ENCODE data around the gene ISYNA1. TPM values are rescaled to one million over a fixed set of nuclear protein-coding genes. Genes with fewer than 3 reads are reported as not detected.

ISYNA1 gene
- total and polyA plus RNA-seq, 12 donors, result 12.6 to 137 (median 20.5) TPM

DNA sequence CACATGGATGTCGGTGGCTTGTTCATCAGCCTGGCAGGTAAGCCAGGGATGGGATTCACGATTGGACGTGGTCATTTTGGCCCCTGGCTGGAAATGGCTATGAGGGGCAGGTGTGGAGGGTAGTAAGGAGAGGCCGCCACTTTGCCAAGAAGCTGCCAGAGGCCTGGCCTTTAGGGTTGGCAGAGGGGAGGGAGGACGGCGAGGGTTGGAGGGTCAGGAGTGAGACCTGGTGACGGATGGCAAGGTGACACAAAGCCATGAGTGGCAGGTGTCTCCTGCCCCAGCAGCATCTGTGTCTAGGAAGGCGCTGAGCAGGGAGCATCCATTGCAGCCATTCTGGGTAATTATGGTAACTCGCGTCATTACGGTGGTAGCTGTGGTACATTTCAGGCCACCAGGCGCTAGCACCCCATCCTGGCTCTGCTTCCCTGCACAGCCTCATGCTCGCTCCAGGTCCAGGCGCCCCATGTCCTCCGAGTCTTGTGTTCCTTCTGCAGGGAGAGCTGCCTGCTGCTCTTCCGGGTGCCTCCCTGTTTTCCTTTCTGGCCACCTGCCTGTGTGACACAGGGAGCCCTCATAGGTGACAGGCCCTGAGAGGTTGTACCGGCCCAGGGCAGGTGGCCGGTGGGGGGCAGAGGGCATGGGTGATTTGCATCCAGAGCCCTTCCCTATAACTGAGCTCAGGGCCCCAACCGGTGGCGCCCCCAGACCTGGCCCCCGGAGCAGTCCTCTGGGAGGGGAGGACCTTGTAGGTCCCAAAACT, 14.5 kb downstream of the ISYNA1 start:
- 77 to 79% methylated on average over 21 of the region's 21 CpGs for WGBS, 2 donors
- ATAC-seq (no peak), DNase-seq (no peak)
- no peaks in the 10 kb centered on the region for H3K9me3 ChIP-seq
- no peak overlapping the region for H3K4me3 ChIP-seq
- intact Hi-C loops (cut with DNase I), result no loop called here
- TF ChIP-seq, protein P1, sequence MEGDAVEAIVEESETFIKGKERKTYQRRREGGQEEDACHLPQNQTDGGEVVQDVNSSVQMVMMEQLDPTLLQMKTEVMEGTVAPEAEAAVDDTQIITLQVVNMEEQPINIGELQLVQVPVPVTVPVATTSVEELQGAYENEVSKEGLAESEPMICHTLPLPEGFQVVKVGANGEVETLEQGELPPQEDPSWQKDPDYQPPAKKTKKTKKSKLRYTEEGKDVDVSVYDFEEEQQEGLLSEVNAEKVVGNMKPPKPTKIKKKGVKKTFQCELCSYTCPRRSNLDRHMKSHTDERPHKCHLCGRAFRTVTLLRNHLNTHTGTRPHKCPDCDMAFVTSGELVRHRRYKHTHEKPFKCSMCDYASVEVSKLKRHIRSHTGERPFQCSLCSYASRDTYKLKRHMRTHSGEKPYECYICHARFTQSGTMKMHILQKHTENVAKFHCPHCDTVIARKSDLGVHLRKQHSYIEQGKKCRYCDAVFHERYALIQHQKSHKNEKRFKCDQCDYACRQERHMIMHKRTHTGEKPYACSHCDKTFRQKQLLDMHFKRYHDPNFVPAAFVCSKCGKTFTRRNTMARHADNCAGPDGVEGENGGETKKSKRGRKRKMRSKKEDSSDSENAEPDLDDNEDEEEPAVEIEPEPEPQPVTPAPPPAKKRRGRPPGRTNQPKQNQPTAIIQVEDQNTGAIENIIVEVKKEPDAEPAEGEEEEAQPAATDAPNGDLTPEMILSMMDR (IDR thresholded peaks at IDR 0.05), result no peak
- H3K36me3 ChIP-seq, result peaks cover 0 to 10% (median 0%) of the 10 kb centered on the region in 9 donors
- H3K27ac ChIP-seq, result peak overlapping the region in 7 of 10 donors; percentile 6 to 71 (median 16)
- H3K4me1 ChIP-seq, result peaks cover 28 to 94% (median 74%) of the 10 kb centered on the region in 9 donors
- H3K27me3 ChIP-seq, result no peaks in the 10 kb centered on the region

DNA sequence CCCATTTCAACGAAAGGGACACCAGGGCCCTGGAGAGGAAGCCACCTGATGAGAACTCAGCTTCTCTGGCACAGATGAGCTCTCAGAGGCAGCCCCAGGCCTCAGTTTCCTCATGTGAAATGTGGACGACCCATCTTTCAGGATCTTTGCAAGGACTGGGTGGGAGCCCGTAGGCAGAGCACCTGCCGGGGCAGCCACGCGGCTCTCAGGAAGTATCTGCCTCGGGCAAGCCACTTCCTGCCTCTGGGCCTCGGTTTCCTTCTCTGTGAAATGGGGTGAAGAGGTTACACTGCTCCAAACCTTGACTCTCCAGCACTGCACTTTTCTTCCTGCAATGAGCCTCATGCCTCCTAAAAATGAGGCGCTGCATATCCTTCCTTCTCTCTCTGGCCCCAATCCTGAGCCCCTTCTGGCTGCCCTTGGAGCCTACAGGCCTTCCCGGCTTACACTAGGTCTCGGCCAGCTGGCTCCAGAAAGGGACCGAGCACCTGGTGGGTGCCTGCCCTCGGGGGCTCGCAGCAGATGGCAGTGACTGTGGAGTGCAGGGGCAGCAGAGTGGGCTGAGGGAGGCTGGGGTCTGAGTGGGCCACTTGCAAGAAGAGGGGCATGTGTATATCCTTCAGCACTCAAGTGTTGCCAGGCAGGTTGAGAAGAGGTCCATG, 15.3 kb downstream of the ISYNA1 start:
- ATAC-seq (no peak), DNase-seq (no peak)
- Histone ChIP-seq H3K4me3 (no peak overlapping the region), H3K4me1 (peaks cover 32 to 94% (median 78%) of the 10 kb centered on the region in 9 donors), H3K27me3 (peaks cover 0 to 3% (median 0%) of the 10 kb centered on the region in 7 donors), H3K27ac (peak overlapping the region in 3 of 10 donors; percentile 9 to 97 (median 21)), H3K36me3 (peaks cover 0 to 4% (median 0%) of the 10 kb centered on the region in 9 donors), H3K9me3 (no peaks in the 10 kb centered on the region)
- WGBS, 2 donors, result 75% methylated on average over 14 of the region's 14 CpGs
- TF ChIP-seq, protein P1 (IDR thresholded peaks at IDR 0.05), result no peak
- intact Hi-C loops (cut with DNase I), result no loop called here

DNA sequence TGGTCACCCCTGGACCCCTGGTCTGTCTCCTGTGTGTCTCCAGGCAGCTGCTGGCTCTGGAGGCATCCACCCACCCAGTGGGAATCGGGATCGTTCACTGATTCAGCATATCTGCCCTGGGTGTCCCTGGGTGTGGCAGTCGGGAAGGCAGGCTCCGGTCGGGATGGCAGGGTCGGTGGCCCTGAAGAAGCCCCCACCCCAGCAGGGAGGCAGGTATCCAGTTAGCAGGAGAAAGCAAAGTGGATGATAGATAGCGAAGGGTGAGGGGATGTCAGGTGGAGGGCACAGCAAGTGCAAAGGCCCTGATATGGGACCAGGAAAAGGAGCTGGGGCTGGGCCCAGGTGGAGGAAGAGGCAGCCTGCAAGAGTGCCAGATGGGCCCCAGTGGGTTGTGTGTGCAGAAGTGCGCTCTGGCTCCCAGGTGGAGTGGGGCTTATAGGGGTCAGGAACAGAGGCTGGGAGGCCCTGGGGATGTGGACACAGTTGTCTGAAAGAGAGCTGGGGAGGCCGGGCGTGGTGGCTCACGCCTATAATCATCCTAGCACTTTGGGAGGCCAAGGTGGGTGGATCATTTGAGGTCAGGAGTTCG, 16.5 kb downstream of the ISYNA1 start:
- H3K4me1 ChIP-seq, result peaks cover 38 to 94% (median 78%) of the 10 kb centered on the region in 9 donors
- H3K9me3 ChIP-seq, result no peaks in the 10 kb centered on the region
- ATAC-seq (no peak), DNase-seq (no peak)
- TF ChIP-seq, protein P1 (IDR thresholded peaks at IDR 0.05), result no peak
- intact Hi-C loops (cut with DNase I), result no loop called here
- H3K4me3 ChIP-seq, result peak overlapping the region in 3 of 10 donors; percentile 76 to 82 (median 81)
- 82 to 84% methylated on average over 12 of the region's 12 CpGs for WGBS, 2 donors
- H3K27ac ChIP-seq, result peak overlapping the region in 6 of 10 donors; percentile 7 to 99 (median 96)
- H3K36me3 ChIP-seq, result no peaks in the 10 kb centered on the region
- H3K27me3 ChIP-seq, result peaks cover 0 to 12% (median 0%) of the 10 kb centered on the region in 7 donors

DNA sequence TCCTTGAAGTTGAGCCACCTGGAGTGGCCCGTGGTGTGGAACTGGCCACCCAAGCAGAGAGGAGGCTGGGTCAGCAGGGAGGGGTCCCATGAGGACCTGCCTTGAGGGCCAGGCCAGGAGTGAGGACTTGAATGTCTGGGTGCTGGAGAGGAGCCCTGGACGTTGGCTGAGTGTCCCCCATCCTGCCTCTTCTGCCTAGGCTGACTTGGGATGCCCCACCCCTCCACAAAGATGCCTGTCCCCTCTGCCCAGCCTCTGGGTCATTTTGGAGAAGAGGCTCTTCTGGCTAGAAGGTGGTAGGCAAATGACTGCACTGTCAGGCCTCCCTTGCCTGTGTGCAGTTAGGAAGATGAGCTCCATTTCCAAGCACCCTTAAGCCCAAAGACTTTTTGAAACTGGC, 17.0 kb downstream of the ISYNA1 start:
- peak overlapping the region in 8 of 10 donors; percentile 67 to 82 (median 76) for H3K4me3 ChIP-seq
- TF ChIP-seq, protein P1 (IDR thresholded peaks at IDR 0.05), result no peak
- intact Hi-C loops (cut with DNase I), result no loop called here
- H3K9me3 ChIP-seq, result no peaks in the 10 kb centered on the region
- WGBS, 2 donors, result 33 to 44% methylated on average over 2 of the region's 2 CpGs
- H3K27me3 ChIP-seq, result peaks cover 0 to 15% (median 0%) of the 10 kb centered on the region in 7 donors
- H3K36me3 ChIP-seq, result no peaks in the 10 kb centered on the region
- H3K27ac ChIP-seq, result peak overlapping the region in 8 of 10 donors; percentile 7 to 99 (median 96)
- ATAC-seq (no peak), DNase-seq (no peak)
- peaks cover 37 to 94% (median 78%) of the 10 kb centered on the region in 9 donors for H3K4me1 ChIP-seq
